GM13977 (cell line): ENCODE results near the gene ANKS3.

ENCODE experiments used
- DNase-seq: peaks from one replicate; pipeline ENCODE4 v3.0.0; 2012; ENCODE audit warnings: low spot score
- in situ Hi-C: fragments of 300-500 bp; cut with MboI; formaldehyde crosslinking; loops from one replicate; pipeline ENCODE4 v1.12.0; 2022; ENCODE audit warnings: low sequenced_read_pairs, low pct_unique_long_range_greater_than_20kb, mixed read lengths, inconsistent platforms; ENCODE audit not compliant: unreplicated experiment
- TF ChIP-seq, protein P1 (sequence below): IDR thresholded peaks from 2 replicates; pipeline ENCODE4 v1.5.1; 2012; ENCODE audit warnings: mild to moderate bottlenecking, control low read depth; ENCODE audit not compliant: insufficient read depth; ENCODE audit errors: extremely low read depth, missing control alignments

ANKS3 gene

DNA sequence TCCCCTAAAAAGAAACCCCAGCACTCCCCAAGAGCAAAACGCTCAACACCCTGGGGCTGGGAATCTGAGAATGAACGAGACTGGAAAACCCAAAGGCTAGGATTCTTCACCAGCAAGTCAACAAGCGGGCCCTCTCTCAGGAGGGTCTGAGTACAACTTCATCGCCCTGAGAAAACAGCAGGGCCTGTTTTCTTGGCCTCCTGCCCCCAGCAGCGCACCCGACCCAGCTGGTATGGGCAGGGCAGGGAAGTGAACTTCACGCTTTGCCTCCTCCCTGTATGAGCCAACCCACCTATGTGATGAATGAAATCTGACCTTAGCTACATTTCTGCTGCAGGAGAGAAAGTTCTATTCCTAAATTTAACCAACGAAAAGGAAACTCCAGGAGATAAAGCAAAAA is 29.6 kb downstream of the ANKS3 start:
- DNase-seq = no peak
- in situ Hi-C loops = no loop called here
- TF ChIP-seq, protein P1, sequence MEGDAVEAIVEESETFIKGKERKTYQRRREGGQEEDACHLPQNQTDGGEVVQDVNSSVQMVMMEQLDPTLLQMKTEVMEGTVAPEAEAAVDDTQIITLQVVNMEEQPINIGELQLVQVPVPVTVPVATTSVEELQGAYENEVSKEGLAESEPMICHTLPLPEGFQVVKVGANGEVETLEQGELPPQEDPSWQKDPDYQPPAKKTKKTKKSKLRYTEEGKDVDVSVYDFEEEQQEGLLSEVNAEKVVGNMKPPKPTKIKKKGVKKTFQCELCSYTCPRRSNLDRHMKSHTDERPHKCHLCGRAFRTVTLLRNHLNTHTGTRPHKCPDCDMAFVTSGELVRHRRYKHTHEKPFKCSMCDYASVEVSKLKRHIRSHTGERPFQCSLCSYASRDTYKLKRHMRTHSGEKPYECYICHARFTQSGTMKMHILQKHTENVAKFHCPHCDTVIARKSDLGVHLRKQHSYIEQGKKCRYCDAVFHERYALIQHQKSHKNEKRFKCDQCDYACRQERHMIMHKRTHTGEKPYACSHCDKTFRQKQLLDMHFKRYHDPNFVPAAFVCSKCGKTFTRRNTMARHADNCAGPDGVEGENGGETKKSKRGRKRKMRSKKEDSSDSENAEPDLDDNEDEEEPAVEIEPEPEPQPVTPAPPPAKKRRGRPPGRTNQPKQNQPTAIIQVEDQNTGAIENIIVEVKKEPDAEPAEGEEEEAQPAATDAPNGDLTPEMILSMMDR = no peak

DNA sequence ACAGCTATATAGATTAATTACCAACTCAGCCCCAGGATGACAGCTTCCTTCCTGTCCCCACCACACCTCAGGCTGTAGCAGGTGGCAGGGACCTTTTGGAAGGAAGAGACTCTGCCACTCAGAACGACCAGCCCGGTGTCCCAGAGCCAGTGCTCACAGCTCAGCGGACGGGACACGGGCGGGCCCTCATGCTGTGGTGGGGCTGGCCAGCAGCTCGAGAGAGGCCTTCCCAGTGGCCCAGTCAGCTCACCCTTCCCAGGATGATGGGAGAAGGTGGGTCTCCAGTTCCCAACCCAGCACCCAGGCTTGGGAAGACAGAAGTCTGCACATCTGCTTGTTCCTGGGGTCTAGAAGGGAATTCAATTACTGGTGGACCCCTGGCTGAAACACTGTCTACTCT is 30.2 kb downstream of the ANKS3 start:
- DNase-seq = no peak
- in situ Hi-C loops = no loop called here
- TF ChIP-seq, protein P1 = no peak

DNA sequence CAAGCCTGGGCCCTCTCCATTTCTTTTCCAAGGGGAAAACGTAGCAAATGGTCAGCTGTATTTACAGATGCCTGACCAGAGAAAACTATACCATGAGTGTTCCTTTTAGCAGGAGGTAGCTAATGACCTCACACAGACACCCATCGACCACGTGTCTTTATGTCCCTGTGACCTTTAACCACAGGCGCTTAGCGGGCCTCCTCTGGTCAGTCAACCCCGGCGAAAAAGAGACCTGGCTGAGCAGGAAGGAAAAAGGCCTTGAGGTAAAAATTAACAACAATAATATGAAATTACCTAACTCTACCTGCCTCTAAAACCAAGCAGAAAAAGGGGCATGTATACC is 31.6 kb downstream of the ANKS3 start:
- in situ Hi-C loops = no loop called here
- no peak for DNase-seq

DNA sequence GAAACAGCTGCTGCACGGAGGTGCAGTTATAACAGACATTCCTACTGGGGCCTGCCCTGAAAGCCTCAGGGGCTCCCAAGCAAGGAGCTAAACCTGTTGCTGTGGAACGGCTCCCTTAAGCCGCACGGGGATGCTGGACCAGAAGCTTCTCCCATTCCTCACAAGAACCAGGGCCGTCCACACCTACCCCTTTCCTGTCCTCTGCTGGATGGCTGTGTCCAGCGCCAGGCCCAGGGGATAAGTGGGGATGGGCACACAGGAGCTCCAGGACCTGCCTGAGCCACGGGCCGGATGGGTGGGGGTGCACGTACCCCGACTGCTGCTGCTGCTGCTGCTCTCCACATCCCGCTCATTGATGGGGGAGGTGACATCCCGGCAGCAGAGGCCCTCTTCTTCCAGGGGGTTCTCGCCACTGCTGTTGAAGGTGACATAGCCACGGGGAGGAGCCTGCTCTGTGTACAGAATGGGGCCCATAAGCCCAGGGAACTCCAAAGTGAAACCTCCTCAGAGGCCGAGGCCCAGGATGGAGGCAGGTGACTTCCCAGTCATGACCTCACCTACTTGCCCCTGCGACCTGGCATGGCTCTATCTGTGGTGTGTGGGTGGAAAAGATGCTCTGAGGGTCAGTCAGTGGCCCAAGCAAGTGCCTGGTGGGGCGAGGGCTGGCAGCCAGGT is 32.1 kb downstream of the ANKS3 start:
- TF ChIP-seq, protein P1 = no peak
- DNase-seq = no peak
- in situ Hi-C loops = no loop called here

More for the DNA sequence above, 31.6 kb downstream of the ANKS3 start:
- TF ChIP-seq, protein P1 = no peak

DNA sequence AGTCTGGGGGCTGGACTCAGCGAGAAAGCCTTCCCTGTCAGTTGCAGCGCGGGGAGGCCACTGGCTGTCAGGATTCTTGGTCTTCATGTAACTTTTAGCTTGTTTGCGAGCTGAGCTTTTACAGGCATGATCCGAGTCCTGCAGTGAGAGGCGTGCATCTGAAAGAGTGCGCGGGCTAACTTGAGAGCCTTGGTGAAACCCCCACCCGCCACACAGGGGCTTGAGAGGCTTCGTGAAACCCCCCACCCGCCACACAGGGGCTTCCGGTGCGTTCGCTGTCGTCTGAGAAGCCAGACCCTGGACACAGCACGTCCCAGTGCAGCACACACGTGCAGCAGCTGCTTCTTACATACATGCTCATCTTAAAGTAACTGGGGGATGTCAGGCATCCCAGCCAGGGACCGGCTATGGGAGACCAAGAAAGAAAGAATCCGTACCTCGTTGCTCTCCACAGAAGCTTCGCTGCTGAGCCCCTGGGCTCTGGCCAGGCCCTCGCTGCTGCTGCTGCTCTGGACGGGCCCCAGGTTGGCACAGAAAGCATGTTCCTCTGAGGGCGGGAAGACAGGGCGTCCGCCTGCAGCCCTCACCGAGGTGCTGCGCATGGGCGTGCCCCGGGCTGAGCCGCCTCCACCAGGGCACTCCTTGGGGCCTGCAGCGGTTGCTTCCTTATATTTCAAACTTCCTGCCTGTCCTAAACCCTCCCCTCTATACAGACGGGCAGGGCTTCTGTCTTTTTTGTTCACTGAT is 32.9 kb downstream of the ANKS3 start:
- in situ Hi-C loops = no loop called here
- DNase-seq = no peak
- TF ChIP-seq, protein P1 = no peak

DNA sequence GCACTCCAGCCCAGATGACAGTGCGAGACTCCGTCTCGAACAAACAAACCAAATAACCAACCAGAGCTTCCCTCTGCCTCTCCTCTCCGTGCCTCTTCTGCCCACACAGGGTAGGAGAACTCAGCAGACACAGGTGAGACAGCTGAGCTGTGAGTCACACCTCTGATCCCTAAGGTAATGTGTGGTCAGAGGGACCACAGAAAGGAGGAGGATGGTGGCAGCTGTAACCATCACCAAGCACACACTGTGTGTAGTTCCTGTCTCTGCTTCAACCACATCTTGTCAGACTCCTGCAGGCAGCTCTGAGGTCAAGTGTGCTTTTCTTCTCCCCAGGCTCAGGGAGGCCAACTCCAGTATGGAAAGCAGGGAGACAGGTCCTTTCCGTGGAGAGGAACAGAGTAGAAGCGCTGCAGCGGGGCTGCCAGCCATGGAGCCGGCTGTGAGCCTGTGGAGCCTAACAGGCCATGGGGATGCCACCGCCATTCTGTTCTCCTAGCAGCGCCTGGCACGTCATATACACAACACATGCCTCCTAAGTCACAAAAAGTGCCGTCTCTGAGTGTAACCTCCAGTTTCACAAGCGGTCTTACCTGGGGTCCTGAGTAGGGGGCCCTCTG is 33.6 kb downstream of the ANKS3 start:
- in situ Hi-C loops = no loop called here
- DNase-seq = no peak
- TF ChIP-seq, protein P1 = no peak
